ENCODE measurements around the gene GABARAP.
A peak's percentile ranks its signal among the peaks of the same experiment; 100 is the strongest.

The GABARAP gene

GRCh38 chr17:7241783-7242716 lies at the start of gene GABARAP:
TSS of gene GABARAP (minus strand) at chr17:7242449. CDS start at chr17:7242330, 119 bp downstream.
- peak; percentile 55 to 60 for DNase-seq

GRCh38 chr17:7290685-7291084 lies 48.4 kb upstream of the GABARAP start:
- DNase-seq = no peak

GRCh38 chr17:7290166-7290565 lies 47.9 kb upstream of the GABARAP start:
- DNase-seq = no peak

- no peak for DNase-seq
Measured at GRCh38 chr17:7289256-7290032, 47.2 kb upstream of the GABARAP start.

GRCh38 chr17:7285679-7286078 lies 43.4 kb upstream of the GABARAP start:
- DNase-seq = no peak

GRCh38 chr17:7284911-7285310 lies 42.7 kb upstream of the GABARAP start:
- no peak for DNase-seq

- DNase-seq = no peak
Measured at GRCh38 chr17:7283471-7284216, 41.4 kb upstream of the GABARAP start.

GRCh38 chr17:7282752-7283321 lies 40.6 kb upstream of the GABARAP start:
- no peak for DNase-seq

GRCh38 chr17:7281953-7282751 lies 39.9 kb upstream of the GABARAP start:
- DNase-seq = no peak

- DNase-seq = peak; percentile 69 to 70
Measured at GRCh38 chr17:7281074-7281952, 39.1 kb upstream of the GABARAP start, which contains the start of gene SLC2A4. TSS of gene SLC2A4 (plus strand) at chr17:7281718. CDS start at chr17:7281935, 217 bp downstream.

GRCh38 chr17:7280519-7281073 lies 38.3 kb upstream of the GABARAP start:
- DNase-seq = peak; percentile 51 to 63

- DNase-seq = no peak
Measured at GRCh38 chr17:7279448-7279847, 37.2 kb upstream of the GABARAP start.

GRCh38 chr17:7266784-7267183 lies 24.5 kb upstream of the GABARAP start:
- DNase-seq = no peak

- no peak for DNase-seq
Measured at GRCh38 chr17:7263801-7264078, 21.5 kb upstream of the GABARAP start.

GRCh38 chr17:7262935-7263800 lies 20.9 kb upstream of the GABARAP start:
- DNase-seq = no peak

- no peak for DNase-seq
Measured at GRCh38 chr17:7262192-7262934, 20.1 kb upstream of the GABARAP start, which contains the start of gene CLDN7. TSS of gene CLDN7 (minus strand) at chr17:7262478. CDS start at chr17:7262043, 435 bp downstream.

- no peak for DNase-seq
Measured at GRCh38 chr17:7261379-7262191, 19.3 kb upstream of the GABARAP start.
